GM21717 (cell line): ENCODE data around the gene IGF2.

Experiments
- ATAC-seq: cut with Tn5 transposase; IDR thresholded peaks from one replicate; pipeline ENCODE4 v1.9.1; 2021; ENCODE audit warnings: mild to moderate bottlenecking, moderate library complexity; ENCODE audit not compliant: unreplicated experiment

IGF2 gene

DNA sequence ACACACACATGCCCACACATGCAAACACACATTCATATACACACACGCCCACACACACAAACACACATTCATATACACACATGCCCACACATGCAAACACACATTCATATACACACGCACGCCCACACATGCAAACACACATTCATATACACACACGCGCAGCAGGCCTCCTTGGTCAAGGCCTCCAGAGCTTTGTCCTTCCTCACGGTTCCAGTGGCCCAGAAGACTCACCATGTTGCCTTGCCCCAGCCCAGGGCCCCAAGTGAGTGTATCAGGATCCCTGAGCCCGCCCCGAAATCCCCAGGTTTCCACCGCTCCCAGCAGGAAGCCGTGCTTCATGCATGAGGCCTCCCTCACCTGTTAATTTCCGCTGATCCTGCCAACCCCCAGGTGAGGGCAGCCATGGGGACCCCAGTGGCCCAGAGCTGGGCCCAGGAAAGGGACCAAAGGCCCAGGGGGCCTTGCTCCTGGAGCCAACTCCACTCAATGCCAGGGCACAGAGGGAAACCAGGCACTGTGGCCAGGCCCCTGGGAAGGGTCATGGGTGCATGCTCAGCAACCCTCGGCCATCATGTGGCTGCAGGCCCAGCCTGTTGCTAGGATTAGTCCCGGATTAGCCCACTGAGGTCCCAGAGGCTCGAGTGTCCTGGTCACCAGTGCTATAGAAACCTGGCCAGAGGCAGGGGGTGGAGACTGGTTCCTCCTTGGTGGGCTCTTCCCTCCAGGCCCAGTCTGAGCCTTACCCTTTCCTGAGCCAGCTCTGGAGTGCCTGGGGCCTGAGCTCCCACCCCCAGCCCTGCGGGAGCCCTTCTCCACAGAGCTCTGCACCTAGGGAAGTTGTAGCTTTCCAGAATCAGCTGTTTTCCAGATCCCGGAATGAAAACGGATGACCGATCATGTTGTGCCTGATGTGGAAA lies 34.4 kb downstream of the IGF2 start:
- ATAC-seq = no peak

DNA sequence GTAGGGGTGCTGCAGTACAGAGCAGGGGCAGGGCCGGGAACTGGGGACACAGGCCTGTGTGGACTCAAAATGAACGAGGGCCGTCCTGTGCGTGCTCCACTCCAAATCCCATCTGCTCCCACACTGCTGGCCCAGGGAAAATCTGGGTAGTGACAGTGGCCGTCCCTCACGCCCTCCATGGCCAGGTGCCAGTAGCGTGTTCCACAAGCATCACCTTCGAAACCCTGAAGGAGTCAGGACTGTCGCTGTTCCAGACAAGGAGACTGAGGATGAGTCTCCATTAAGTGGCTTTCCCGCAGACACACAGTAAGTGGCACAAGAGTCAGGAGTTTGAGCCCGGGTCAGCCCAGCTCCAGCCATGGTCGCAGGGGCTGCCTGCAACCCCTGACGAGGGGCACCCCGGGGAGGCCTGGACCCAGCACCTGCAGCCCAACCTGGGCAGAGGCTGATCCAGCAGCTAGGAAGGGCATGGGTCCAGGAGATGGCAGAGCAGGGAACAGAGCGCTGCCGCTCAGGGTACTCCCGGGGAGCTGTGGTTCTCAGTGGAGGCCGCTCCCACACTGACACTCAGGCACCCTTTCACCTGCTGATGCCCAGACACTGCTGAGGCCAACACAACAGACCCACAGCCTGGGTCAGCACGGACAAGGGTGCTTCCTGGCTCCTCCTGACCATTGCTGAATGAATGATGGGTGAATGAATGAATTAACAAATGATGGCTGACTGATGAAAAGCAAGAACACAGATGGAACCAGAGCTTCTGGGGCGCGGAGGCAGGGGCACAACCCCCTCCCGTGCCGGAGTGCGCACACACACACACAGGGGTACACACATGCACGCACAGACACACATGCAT lies 35.3 kb downstream of the IGF2 start:
- ATAC-seq = no peak

DNA sequence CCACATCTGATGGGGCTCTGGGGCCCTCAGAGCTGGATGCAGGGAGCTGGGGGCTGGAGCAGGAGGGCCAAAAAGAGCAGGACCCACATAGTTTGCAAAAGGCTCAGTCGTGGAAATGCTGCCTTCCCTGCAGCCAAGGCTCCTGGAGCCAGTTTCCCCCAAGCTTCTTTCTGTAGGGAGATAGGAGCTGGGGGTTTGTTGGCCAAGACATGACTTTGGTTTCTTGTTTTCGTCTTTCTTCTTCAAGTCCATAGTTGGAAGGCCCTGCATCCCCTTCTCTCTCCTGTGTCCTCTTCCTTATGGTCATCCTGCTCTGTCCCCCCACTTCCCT lies 36.3 kb downstream of the IGF2 start:
- ATAC-seq = no peak

DNA sequence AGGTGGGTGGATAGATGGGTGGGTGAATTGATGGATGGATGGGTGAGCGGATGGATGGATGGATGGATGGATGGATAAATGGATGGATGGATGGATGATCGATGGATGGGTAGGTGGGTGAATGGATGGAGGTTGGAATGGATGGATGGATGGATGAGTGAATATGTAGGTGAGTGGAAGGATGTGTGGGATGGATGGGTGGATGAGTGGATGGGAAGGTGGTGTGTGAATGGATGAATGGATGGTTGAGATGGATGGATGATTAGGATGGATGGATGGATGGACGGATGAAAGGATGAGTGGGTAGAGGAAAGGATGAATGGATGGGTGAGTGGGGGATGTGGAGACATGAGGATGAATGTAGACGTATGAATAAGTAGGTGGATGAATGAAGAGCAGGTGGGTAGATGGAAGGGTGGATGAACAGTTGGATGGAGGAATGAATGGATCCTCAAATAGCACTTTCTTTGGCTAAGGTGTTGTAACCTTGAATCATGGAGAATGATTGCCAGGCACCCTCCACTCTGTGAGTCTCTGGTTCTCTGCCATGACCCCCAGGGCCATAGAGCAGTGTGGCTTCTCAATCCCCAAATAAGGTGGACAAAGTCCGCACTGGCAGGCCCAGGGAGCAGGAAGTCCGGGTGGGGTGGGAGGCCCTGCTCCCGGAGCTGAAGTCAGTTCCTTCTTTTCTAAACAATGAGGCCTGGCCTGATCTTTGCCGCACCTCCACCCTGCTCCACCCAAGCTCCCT lies 36.9 kb downstream of the IGF2 start:
- ATAC-seq = no peak

DNA sequence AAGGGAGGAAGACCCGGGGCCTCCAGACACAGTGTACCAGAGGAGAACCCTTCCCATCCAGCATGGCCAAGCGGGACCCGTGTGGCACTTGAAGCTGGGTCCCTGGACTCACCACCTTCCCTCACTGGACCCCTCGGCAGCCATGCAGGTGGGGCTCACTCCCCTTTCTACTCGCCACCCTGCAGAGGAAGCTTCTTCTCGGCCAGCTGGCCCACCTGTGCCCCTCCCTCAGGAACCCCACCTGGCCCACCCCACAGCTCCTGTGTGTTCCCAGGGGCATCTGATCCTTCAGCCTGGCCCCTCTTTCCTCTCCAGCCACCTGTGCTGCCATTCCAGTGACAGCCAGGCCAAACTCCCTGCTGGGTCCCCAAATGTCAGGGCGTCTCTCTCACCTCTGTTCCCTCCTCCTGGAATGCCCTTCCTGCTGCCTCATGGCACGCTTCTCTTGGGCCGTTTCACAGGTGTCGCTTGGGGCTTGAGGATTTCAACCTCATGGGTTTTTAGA lies 38.0 kb downstream of the IGF2 start:
- no peak for ATAC-seq

DNA sequence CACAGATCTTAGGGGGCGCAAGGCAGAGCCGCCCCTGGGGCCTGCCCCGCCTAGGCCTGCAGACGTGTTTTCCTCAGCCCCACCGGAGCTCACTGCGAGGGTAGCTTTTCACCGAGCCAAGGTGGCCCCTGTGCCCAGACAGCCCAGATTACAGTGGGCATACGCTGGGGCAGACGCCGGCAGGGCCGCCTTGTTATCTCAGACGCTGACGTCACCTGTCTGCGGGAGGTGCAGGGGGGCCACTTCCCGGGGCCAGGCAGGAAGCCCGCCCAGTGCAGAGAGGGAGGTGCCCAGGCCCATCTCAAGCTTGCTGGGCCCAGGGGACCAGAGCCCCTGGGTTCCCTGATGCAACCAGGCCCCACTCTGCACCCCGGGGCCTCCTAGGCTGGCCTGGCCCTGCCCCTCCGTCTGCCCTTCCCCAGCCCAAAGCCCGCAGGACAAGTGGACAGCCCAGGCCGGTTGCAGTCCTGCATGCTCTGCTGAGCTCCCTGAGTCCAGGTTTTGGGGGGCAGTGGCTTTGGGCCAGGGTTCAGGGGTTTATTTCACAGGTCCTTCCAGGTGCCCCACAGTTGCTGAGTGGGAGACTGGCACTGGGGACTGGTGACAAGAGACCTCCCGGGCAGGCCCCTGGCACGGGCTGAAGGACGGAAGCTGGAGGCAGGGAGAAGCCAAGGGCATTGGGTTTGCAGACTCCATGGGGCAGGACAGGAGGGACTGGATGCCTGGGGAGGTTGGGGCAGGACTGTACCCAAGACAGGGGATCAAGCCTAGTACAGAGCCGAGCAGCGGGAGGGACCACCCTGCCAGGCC lies 38.6 kb downstream of the IGF2 start:
- no peak for ATAC-seq

DNA sequence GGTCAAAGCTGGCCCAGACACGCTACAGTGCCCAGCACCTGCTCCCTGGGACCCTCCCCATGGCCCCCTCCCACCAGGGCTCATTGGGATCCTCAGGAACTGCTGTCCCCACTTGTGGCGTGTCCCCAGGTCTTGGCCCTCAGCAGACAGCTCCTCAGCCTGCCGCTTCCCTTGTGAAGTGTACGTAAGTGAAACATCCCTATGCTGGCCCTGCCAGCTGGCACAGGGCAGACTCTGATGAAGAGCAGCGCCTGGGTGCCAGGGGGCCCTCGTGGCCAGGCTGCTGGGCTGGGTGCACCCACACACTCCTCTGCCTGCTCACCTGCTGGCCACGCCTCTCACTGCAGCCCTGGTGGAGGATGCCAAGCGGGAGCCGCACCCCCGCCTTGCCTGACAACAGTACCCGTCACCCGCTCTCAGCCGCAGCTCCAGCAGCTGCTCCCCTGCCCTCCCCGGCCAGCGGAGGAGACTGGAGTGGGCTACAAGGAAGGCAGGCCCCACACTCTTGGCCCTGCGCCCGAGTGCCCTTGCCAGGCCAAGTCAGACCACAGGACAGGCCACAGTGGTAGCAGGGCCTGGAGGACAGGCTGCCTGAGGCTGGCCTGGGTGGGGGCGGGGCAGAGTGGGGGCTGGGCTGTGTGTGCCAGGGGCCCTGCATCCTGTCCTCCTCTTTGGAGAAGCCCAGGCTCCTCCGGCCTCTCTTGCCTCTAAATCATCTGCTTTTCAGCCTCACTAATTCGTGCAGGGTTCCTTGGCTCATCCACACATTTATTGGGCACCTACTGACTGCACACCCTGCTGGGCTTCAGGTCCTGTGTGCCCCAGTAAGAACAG lies 39.5 kb downstream of the IGF2 start:
- no peak for ATAC-seq

DNA sequence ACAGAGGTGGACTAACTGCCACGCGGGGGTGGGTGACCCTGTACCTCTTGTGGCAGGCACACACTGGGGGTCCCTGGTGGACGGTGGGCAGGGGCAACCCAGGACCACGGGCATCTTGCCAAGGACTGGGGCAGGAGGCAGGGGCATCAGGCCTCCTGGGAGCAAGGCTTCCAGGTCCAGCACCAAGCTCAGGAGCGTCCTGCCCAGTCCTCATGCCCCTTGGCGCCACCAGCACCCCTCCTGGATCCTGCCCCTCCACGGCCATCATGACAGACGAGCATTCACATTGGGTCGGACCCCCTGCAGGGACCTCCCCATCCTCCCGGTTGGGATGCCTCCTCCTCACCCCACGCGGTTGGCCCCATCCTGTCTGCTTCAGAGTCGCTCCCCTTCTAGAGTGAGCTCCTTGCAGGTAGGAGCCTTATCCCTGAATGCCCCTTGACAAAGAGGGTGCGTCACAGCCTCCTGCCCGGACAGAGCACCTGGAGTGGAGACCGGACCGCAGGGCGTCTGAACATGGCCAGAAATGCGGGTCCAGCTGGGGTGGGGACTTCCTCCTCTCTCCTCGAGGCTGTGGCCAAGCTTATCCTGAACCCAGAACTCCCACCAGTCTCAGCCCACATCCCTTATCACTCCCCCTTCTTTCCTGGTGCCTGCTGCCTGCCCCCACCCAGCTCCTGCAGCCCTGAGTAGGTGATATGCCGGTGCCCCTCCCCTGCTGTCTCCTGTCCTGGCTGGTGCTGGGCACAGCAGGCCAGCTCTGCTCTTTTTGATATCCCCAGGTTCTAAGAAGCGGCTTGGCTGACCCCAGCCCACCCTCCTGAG lies 40.3 kb downstream of the IGF2 start:
- no peak for ATAC-seq

DNA sequence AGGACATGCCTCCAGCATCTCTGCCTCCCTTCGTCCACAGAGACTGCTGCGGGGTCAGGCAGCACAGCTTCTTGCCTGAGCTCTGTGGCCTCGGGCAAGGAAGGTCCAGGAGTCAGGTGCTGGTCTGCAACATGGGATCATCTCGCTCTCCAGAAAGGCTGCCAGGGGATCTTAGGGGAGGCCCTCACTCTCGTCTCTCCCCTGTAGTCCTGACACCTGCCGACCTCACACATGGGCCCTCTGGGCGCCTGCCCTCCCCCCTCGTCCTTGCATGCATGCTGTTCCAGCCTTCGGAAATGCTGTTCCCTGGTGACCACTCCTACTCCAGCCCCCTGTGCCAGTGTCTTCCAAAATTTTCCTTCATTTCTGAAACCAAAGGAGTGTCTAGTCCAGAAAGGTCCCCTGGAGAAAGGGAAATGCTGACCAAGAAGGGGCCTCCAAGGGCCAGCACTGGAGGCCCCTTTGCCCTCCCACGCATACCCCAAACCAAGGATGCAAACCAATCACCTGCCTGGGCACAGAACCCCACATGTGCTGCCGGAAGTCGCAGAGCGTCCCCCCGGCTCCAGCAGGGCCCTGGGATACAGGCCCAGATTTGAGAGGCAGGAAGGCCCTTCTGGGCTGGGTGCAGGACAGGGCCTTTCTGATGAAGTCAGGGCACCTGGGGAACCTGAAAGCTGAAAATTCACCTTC lies 41.0 kb downstream of the IGF2 start:
- ATAC-seq = no peak

DNA sequence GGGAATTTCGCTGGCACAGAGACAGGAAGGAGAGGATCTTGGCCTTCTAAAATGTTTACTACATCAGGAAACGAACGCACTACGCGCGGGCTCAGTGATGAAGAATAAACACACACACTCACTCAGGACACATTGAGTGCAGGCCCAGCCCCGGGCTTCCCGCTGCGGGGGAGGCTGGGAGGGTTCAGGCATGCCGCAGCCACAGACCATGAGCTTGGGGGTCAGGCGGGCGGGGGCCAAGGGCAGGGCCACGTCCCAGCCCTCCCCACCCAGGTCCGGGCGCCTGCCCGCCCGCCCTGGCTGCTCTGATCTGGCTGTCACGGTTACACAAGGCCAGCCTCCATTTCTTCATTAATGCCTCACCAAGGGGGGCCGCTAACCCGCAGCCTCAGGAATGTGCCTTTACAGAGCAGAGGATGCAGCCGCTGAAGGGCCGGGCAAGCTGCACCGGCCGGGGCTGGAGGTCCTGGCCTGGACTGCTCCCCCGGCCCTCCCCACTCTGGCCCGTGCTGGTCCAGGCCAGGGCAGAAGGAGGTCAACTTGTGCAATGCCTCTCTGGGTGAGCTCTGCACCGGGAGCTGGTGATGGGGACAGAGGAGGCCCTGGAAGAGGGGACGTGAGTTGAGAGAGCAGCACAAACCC lies 41.7 kb downstream of the IGF2 start:
- no peak for ATAC-seq

DNA sequence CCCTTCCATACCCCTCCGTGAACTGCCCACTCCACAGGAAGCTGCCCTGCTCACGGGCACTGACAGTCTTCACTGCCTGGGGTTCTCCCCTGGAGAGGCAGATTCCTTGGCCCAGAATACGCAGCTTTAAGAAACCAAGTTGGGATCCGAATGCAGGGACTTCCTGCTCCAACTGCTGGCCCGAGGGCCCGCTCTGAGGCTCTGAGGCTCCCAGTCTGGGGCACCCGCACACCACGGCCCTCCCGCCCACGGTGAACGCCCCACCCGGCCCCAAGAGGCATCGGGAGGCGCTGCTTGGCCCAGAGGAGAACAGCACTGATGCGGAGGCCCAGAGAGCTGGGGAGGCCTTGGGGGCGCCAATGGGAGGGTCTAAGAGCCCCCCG lies 42.3 kb downstream of the IGF2 start:
- ATAC-seq = no peak

DNA sequence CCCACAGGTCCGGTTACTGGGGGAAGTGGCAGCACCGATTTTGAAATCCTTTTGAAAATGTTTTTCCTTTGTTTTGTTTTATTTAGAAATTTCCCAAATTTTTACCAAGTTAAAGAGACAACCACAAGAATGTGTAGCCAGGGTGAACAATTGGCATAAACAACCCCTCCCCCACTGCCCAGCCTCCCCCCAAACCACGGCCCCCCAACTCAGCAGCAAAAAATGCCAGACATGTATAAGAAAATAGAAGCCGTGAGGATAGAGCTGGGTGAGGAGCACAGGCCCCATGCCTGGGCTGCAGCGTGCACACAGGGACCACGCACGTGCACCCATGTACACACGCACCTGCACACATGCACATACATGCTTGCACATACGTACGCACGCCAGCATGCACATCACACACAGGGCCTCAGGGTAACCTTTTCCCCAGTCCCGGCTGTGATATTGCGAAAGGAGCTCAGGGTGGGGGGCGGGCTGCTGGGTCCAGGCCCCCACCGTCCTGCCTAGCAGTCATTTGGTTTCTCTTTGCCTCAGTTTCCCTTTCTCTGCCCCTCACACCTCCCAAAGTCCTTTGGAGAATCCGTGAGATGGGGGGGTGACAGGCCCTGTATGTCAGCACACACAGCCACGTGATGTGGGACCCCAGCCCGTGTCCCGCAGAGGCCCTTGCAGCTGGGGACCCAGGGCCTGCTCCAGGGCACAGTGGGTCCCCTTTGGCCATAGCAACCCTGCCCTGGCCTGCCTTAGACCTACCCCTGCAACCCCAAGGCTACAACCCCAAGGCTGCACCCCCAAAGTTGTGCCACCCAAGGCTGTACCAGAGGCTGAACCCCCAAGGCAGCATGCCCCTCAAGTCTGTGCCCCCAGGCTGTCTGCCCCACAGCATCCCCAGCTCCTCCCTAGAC lies 42.9 kb downstream of the IGF2 start:
- no peak for ATAC-seq

DNA sequence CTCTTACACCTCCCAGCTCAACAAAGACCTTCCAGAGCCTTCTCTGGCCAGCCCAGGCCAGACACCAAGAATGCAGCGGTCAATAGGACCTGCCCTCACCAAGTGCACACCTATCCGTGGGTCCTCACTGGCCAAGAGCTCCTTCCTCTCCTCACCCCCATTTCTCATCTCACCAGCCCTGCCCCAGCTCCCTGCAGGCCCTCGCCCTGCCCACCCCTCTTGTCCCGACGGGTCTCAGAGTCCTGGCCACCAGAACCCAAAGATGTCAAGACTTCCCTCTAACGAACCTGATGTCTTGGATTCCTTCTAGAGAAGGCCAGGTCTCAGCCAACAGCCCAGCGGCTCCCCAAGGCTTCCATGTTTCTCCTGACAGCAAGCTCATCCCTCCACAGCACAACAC lies 43.6 kb downstream of the IGF2 start:
- no peak for ATAC-seq

DNA sequence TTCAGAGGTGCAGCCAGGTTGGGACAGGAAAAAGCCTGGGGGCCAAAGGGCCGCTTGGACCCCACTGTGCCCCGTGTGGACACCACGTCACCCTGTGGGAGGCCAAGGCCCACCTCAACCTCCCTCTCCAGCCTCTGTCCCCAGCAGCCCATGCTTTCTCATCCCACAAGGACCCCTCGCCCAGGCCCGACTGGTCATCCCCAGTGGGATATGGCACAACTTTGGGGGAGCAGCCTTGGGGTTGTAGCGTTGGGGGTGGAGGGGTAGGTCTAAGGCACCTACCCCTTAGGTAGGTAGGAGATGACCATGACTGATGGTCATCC lies 44.0 kb downstream of the IGF2 start:
- no peak for ATAC-seq

DNA sequence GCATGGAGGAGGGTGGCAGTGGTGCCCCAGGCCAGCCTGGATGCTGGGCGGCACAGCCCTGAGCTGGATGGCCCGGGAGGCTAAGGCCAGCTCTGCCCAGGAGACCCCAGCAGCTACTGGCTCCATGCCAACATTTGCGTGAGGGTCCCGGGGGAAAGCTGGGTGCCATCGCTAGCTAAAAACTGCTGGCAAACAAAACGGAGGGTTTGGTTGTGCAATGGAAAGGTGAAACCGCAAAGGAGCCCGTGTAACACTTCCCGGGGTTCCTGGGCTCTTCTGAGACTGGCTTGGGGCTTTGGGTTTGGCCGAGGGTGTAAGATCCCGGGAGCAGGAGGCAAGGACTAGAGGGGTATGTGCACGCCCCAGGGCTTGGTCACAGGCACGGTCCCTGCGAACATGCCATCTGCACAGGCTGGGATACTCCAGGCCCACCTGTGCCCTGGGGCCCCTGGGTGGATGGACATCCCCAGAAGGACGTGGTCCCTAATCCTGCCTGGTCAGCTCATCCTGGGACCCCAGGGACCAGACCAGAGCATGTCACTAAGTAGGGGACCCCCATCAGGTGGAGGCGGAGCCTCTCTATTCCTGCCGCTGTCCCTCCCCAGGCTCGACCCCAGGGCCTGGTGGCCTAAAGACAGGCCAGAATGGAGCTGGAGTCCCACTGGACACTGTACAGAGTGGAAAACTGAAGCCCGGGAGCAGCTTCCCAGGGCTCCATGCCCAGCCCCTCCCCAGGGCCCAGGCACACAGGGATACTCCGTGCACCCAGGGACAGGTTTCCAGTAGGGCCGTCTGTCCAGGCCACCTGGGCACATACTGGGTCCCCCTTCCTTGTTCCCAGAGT lies 44.6 kb downstream of the IGF2 start:
- no peak for ATAC-seq
